ENCODE measurements around the gene MYH16.

- TF ChIP-seq CTCF (IDR thresholded peaks at IDR 0.05) (no peak), POLR2A (IDR thresholded peaks at IDR 0.05) (no peak), EP300 (IDR thresholded peaks at IDR 0.05) (no peak)
Observed at GRCh38 chr7:99359465-99360154, 87.0 kb downstream of the MYH16 start.
